ENCODE data around the gene F10. TPM values are rescaled to one million over a fixed set of nuclear protein-coding genes. Genes with fewer than 3 reads are reported as not detected.

The F10 gene
- total and polyA plus RNA-seq, 10 donors: 1.6 to 6.4 (median 2.9) TPM

DNA sequence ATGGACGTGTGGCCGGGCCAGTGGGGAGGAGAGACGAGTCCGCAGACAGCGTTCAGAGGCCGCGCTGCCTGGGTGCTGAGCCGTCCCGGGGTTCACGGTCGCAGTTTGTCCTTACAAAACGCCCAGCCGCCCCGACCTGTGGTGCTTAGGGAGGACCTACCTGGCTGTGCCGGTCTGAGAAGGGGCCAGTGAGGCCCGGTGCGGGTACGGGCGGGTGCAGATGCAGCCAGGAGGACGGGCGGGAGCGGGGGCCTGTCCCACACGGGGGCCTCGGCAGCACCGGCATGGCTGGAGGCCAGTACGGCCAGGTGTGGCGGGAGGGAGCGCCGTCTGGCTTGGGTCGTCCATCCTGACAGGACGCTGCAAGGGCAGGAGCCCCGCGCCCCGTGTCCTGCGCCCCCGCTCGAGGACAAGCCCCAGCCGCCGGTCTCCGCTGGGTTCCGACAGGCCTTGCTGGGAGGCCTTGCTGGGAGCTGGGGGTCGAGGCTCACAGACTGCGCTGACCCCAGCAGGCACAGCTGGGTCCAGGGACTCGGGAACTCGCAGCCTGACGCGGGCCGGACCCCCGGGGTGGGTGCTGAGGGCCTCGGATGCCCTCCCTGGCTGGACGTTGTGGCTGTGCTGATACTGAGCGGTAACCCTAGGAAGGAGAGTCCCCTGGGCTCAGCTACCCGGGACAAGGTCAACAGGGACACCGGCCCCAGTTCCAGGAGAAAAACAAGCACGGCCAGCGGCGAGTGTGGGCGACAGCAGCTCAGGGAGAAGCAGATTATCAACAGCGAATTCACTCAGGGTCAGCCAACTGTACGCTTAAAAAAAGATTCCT, 30.6 kb downstream of the F10 start:
- peak overlapping the region; percentile 12 to 63 (median 40) for H3K4me3 ChIP-seq
- intact Hi-C loops (cut with DNase I; ENCODE audit: low total_unique reads): loop anchor here (10.0 kb wide), 1 partner anchor 52 kb away; the partner anchor contains the start of genes CUL4A and PCID2
- TF ChIP-seq POLR2A (IDR thresholded peaks at IDR 0.05) (no peak), CTCF (IDR thresholded peaks at IDR 0.05 in 8 of 11, conservative IDR thresholded peaks at IDR 0.05 in 3 of 11) (no peak), POLR2AphosphoS5 (IDR thresholded peaks at IDR 0.05) (no peak)
- H3K27ac ChIP-seq: peak overlapping the region; percentile 32 to 79 (median 70)
- H3K4me1 ChIP-seq: peaks cover 7 to 29% (median 19%) of the 10 kb centered on the region in 6 donors
- WGBS, 5 donors: 8 to 17% (median 13%) methylated on average over 32 to 60 of the region's 60 CpGs
- H3K36me3 ChIP-seq: no peaks in the 10 kb centered on the region
- H3K27me3 ChIP-seq (replicated peaks in 1 of 7): peaks cover 0 to 43% (median 0%) of the 10 kb centered on the region in 7 donors
- H3K9me3 ChIP-seq: peaks cover 0 to 15% (median 3%) of the 10 kb centered on the region in 8 donors
- DNase-seq: peak; percentile 92

DNA sequence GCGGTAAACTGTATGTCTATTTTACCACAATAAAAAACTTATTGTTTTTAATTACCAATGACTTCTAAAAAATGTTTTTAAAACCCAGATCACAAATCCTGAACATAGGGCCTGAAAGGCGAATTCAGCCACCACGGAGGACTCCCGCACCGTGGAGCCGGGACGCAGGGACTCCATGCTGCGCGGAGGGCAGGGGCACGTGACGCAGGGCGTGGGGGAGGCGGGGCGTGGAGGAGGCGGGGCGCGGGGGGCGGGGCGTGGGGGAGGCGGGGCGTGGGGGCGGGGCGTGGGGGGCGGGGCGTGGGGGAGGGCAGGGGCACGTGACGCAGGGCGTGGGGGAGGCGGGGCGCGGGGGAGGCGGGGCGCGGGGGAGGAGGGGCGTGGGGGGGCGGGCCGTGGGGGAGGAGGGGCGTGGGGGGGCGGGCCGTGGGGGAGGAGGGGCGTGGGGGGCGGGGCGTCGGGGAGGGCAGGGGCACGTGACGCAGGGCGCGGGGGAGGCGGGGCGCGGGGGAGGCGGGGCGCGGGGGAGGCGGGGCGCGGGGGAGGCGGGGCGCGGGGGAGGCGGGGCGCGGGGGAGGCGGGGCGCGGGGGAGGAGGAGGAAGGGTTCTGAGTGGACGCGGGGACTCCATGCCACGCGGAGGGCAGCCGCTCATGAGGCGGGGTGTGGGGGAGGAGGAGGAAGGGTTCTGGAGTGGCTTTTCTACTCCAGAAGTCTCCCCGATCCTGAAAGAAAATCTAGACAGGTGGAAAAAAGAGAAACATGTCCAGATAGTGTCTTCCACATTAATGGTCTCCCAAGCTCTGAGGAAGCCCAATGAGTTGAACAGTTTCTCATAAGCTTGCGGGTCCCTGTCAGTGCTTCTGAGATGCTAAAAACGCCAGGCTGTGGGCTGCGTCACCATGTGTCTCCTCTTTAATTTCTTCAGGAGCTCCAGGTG, 31.5 kb downstream of the F10 start:
- Histone ChIP-seq H3K9me3 (peaks cover 0 to 15% (median 3%) of the 10 kb centered on the region in 8 donors), H3K4me1 (peaks cover 7 to 29% (median 19%) of the 10 kb centered on the region in 6 donors), H3K27me3 (replicated peaks in 1 of 7) (peaks cover 0 to 51% (median 0%) of the 10 kb centered on the region in 7 donors), H3K27ac (peak overlapping the region; percentile 32 to 79 (median 70)), H3K36me3 (no peaks in the 10 kb centered on the region), H3K4me3 (peak overlapping the region; percentile 10 to 63 (median 40))
- WGBS, 5 donors: 5 to 10% (median 7%) methylated on average over 20 to 33 of the region's 76 CpGs
- intact Hi-C loops (cut with DNase I; ENCODE audit: low total_unique reads): loop anchor here (10.0 kb wide), 1 partner anchor 51 kb away; the partner anchor contains the start of genes CUL4A and PCID2
- no peak for TF ChIP-seq POLR2A (IDR thresholded peaks at IDR 0.05)
- peak; percentile 91 to 97 (median 91) for TF ChIP-seq POLR2AphosphoS5 (IDR thresholded peaks at IDR 0.05)
- no peak for TF ChIP-seq CTCF (IDR thresholded peaks at IDR 0.05 in 8 of 11, conservative IDR thresholded peaks at IDR 0.05 in 3 of 11)
- DNase-seq: peak; percentile 92

- peak overlapping the region in 1 of 8 donors; percentile 69 for H3K27ac ChIP-seq
- peaks cover 0 to 15% (median 3%) of the 10 kb centered on the region in 8 donors for H3K9me3 ChIP-seq
- intact Hi-C loops (cut with DNase I; ENCODE audit: low total_unique reads): loop anchor here (10.0 kb wide), 1 partner anchor 50 kb away; the partner anchor contains the start of genes CUL4A and PCID2
- DNase-seq: no peak
- 84 to 94% (median 88%) methylated on average over 3 of the region's 3 CpGs for WGBS, 5 donors
- H3K4me3 ChIP-seq: no peak overlapping the region
- peaks cover 0 to 54% (median 0%) of the 10 kb centered on the region in 7 donors for H3K27me3 ChIP-seq (replicated peaks in 1 of 7)
- TF ChIP-seq POLR2A (IDR thresholded peaks at IDR 0.05) (no peak), CTCF (IDR thresholded peaks at IDR 0.05 in 8 of 11, conservative IDR thresholded peaks at IDR 0.05 in 3 of 11) (no peak), POLR2AphosphoS5 (IDR thresholded peaks at IDR 0.05) (no peak)
- peaks cover 7 to 29% (median 19%) of the 10 kb centered on the region in 6 donors for H3K4me1 ChIP-seq
- no peaks in the 10 kb centered on the region for H3K36me3 ChIP-seq
Measured at GRCh38 chr13:113155201-113155600, 32.6 kb downstream of the F10 start.
